NCI-H2107 (cell line): ENCODE data around the gene SPAG17.

Source experiments
- DNase-seq: peaks from one replicate; lab custom pipeline; 2025; lab: John Stamatoyannopoulos, UW

SPAG17 gene

DNA sequence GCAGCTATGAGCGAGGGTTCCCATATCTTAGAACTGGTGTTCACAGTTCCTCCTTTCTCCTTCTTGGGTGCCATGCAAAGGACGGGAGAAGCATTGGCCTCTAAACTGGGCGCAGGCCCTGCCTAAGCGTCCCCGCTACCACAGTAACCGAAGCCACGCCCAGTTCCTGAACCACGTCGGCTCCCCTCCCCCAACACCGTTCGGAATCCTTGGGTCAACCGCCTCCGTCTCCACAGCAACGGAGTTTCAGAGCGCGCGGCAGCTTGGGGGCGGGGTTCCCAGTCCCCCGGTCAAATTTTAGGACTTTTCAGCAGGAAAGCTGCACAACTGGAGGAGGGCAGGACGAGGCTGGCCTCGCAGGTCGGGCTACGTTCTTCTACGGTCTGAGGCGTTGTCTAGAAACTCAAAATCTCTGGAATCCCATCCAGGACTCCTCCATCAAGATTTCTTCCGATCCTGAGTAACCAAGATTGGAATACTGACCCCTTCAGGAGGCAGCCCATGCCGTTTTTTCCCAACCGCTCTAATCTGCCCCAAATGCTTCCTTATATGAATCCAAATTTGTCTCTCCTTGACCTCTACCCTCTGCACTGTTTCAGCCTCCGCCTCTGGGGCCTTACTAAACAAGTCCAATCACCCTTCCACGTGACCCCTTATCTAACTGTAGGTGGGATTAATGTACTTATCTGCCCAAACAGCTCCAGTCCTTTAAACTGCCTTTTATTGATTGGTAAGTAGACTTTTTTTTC, at the start of gene SPAG17:
SPAG17 (minus strand) TSS at position 145 of the 749 bp plus-strand sequence; CDS start at position 74, 71 bp downstream.
- no peak for DNase-seq

GRCh38 chr1:118225471-118225870, 40.4 kb upstream of the SPAG17 start:
- DNase-seq = no peak

DNA sequence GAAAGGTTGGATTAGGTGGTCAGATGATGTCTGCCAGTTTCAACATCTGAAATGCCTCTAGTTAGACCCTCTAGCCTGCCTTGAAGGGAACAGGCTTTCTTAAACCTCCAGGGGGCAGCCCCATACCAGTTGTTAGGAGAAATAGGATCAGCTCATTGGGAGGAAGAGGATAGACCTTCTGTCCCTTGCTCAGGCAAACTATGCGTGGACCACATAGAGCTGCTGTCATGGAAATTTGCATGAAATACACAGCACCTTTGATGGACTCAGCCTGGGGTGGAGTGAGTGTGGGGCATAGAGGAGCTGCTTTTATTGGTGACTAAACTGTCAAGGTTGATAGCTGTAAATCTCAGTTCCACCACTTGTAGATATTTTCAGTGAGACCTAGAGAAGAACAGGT, 38.4 kb upstream of the SPAG17 start:
- no peak for DNase-seq

DNA sequence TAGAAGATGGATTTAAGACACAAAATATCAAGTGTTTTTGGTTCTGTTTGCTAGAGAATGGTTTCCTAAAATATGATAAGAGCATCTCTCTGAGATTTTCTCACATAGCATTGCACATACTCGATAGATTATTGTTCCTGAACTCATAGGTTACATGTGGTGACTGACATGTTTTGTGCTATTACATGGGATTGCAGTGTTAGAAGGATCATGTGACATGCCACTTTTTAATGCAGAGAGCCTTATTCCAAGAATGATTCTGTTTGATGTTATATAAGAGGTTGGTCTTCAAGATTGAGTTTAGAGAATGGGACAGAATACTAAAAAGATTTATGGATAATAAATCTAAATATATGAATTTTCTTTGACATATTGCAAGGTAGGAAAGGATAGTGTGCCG, 34.4 kb upstream of the SPAG17 start:
- no peak for DNase-seq

DNA sequence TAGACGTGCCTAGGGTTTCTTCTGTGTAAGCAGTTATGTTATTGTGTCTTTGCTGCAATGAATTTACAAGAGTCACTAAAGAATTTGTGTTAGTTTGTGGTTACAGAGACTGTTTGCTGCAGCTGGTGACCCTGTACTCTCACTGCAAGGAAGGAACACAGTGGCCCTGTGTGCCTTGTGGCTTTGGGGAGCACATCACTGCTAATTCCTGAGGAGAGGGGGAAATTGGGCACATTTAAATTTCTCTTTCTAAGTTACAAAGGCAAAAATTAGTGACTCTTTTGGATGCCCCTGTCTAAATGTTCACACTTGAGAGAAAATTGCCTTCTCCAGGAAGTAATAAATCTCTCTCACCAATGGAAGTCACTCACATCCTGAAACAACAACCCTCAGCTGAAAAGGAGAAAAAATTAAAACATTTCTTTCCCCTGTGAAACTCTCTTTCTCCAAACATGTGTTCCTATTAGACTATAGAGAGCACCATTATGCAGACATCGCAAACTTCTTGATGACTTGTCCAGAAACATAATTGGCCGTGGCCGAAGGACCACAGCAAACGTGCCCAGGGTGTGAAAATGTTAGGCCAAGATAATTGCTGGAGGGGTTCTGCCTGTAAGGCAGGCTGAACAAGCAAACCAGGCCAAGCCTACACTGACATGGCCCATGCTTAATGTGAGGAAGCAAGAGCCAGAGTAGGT, 32.3 kb upstream of the SPAG17 start:
- no peak for DNase-seq

- DNase-seq = no peak
Observed at GRCh38 chr1:118214866-118215265, 29.8 kb upstream of the SPAG17 start.

GRCh38 chr1:118210723-118211110, 25.7 kb upstream of the SPAG17 start:
- DNase-seq = no peak

DNA sequence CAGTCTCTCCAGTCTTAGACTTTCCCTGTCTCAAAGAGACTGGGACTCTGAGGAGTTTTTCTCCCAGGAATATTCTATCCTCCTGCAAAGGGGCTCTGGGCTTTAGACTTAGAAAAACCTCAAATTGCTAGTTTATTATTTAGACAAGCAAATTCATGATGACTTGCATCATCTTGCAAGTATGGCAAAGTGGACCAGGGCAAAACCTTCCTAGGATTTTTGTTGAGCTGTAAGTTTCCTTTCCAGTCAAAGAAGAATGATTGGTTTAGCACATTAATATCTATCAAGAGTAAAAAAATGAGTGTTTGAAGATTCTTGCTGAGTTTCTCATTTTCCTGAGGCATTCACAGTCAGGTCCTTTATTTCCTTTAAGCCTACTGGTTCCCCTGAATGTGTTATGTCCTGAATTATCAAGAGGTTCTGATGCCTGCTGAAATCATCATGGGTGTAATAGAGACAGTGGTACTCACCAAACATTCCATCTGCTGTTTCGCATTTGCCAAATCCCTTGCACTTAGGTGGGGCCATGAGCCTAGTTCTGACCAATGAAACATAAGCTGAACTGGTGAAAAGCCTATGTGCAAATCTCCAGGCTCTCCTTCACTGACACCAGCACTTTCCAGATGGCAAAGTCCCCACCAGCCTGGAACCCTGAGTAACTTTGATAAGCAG, 25.2 kb upstream of the SPAG17 start:
- DNase-seq = no peak

DNA sequence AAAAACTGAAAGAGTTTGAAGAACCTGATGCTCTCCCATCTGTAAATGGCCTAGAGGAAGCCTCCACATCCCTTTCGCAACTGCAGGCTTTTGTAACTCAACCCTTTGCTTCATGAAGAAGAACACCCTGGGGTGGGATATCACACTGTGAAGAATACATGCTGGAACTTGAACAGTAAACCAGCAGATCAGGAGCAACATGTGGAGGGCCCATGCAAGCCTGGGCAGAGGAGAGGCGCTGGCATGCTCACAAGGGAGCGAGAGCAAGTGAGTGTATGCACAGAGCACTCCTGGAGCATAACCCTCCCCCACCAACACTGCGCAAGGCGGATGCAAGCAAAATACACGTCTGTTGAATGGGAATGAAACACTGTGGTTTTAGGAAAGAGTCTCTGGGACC, 24.6 kb upstream of the SPAG17 start:
- no peak for DNase-seq

DNA sequence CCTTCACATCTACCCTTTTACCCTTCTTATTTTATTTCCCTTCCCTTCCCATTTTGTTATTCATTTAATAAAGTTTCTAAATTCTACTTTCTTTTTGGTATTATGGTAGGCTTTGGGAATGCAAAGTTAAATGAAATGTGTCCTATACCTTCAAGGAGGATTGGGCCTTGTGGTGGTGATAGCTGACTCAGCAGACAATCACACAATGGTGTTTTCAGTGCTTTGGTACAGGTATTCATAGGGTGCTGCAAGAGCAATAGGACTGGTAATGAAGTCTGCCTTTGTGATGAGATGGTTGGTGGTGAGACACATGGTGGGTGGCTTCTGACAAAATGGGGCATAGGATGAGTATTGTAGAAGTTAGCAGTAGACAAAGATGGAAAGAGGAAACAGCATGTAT, 21.9 kb upstream of the SPAG17 start:
- no peak for DNase-seq

- DNase-seq = no peak
Observed at GRCh38 chr1:118204648-118205047, 19.6 kb upstream of the SPAG17 start.

DNA sequence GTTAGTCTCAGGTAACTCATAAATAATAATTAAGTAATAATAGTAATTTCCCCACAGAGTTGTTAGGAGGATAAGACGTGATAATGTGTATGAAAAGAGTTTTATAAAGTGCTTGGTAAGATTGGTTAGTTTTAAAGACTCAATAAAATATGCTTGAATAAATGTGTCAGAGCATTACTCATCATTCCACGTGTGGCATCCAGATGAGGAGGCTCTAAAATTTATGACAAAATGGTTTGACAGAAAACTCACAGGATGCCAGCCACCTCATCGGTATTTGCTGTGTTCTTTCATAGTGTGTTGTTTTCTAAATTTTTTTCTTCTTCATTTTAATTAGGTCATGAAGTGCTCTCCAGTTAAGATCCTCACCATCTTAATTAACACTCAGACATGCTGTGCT, 19.1 kb upstream of the SPAG17 start:
- DNase-seq = no peak

- no peak for DNase-seq
Observed at GRCh38 chr1:118202076-118202608, 17.1 kb upstream of the SPAG17 start.

DNA sequence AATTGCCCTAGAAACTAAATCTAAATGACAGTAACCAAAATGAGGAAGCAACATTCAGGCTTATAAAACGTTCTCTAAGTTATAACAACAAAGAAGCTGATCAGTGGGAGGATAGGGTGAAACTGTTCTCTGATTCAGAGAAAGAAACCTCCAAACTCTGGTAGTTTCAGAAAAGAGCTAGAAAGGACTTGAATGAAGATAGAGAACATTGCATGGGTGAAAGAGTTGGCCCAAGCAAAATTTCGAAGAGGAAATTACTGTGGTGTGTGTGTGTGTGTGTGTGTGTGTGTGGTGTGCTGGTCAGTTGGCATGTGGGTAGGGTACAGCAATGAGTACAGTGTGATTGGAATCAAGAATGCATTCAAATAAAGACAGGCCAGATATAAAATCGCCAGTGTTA, 16.5 kb upstream of the SPAG17 start:
- DNase-seq = no peak

- DNase-seq = no peak
Observed at GRCh38 chr1:118200836-118201235, 15.8 kb upstream of the SPAG17 start.

- DNase-seq = no peak
Observed at GRCh38 chr1:118190561-118190960, 5.5 kb upstream of the SPAG17 start.

DNA sequence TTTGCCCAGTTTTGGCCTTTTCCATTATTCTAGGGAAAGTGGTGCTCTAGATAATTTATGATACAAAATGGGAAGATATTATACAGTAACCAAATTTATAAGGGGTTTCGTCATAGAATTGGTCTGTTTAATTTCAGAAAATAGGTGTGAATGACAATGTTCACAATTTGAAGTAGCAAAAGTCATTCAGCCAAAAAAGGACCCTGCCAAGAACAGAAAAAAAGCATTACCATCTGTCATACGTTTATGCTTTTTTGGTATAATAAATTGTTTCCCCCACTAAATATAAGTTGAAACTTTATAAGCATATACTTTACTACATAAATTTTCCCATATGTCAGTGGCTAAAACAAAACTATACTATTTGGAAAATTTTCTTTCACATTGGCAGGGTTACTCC, 4.5 kb upstream of the SPAG17 start:
- DNase-seq = no peak

DNA sequence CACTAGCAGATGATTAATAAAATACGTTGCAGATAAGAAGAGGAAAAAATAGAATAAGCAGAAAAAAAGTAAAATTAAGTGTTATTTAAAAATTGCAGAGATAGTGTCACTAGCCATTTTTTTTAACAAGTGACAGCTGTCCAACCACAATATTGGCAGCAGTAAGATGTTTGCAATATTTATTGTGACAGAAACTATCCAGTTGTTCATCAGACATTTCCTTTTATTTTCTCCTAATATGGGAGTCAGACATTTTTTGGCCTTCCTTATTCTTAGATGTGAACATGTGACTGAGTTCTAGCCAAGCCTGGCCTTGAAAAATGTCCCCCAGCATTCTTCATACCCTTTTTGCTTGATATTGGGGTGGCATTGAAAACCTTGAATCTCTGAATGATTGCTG, 3.4 kb upstream of the SPAG17 start:
- DNase-seq = no peak

DNA sequence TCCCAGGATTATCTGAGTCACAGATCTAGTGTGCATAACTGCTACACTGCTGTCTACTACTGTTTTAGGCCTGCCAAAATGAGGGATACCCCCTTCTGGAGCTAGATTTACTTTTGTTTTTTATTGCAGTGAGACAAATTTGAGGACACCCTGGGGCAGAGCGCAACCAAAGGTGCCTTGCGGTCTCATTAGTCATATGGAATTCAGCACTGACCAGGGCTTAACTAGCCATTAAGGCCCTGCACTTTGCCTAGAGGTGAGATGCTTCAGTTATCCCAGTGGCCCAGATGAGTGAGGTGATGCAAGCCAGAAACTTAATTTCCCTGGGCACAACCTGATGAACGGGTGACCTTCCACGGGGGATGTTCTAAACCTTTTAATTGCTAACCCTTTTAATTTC, 998 bp upstream of the SPAG17 start:
- no peak for DNase-seq

DNA sequence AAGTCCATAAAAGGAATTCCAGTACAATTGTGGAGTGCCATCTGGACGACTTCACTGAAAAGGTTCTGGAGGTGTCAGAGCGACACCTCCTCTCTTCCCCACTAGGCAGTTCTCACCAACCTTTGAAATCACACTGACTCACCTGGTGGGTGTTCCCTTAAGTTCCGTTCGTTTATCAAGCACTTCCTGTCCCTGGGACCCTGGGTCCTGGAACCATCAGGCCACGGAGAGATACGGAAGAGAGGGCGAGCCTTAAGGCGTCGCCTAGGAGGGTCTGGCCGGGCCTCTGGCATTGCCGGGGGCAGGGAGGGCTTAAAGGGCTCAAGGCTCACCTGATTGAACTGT, 317 bp downstream of the SPAG17 start:
- DNase-seq = no peak

DNA sequence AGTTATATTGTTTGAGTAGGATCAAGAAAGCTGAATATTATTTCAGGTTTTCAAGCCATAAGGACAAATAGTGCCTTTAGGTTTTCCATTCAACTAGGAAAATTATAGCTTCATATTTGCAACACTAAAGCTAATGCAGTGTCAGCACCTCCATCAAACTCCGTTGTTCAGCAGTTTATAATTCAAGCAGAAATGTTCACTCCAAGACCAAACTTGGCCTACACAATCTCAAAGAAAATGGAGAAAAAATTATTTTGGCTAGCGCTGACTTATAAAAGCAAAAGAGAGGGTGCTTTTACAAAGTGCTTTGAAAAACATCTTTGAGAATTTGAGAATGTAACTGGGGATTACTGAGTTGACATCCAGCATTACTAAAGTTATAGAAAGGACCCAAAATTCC, 1.4 kb downstream of the SPAG17 start:
- no peak for DNase-seq

DNA sequence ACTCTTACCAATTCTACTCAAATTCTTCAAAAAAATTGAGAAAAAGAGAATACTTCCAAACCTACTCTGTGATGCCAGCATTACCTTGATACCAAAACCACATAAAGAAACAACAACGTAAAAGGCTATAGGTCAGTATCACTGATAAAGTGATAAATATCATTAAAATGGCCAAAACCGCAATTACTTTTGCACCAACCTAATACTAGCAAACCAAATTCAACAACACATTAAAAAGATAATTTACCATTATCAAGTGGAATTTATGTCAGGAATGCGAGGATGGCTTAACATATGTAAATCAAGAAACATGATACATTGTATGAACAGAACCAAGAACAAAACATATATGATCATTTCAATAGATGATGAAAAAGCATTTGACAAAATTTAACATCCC, 7.0 kb downstream of the SPAG17 start:
- DNase-seq = no peak

GRCh38 chr1:118169016-118169415, 16.0 kb downstream of the SPAG17 start:
- DNase-seq = no peak
